NCI-H460 (cell line): ENCODE data around the gene PRR18. TPM values are rescaled to one million over a fixed set of nuclear protein-coding genes. Genes with fewer than 3 reads are reported as not detected.

Experiments
- DNase-seq: peaks from one replicate; pipeline ENCODE4 v3.0.0-alpha.2; 2016; ENCODE audit warnings: low read depth; ENCODE audit errors: extremely low read depth
- total RNA-seq: library from RNA; depleted of rRNA; stranded (reverse); fragments of >200 nt; shearing (Covaris generic); gene quantifications from 2 replicates; pipeline ENCODE4 v1.2.3, GENCODE V29; 2014

The PRR18 gene
- total RNA-seq, 1 experiment from 2014 or later = 0.35 TPM

GRCh38 chr6:166334878-166335277 is 26.7 kb upstream of the PRR18 start:
- DNase-seq = no peak

GRCh38 chr6:166333172-166333995 is 25.2 kb upstream of the PRR18 start:
- DNase-seq = no peak

- no peak for DNase-seq
Observed at GRCh38 chr6:166331503-166332415, 23.6 kb upstream of the PRR18 start.

- peak; percentile 66 for DNase-seq
Observed at GRCh38 chr6:166330612-166331011, 22.4 kb upstream of the PRR18 start.

GRCh38 chr6:166325383-166326042 is 17.3 kb upstream of the PRR18 start:
- DNase-seq = no peak

- DNase-seq = no peak
Observed at GRCh38 chr6:166323395-166323794, 15.2 kb upstream of the PRR18 start.

- no peak for DNase-seq
Observed at GRCh38 chr6:166318649-166319600, 10.7 kb upstream of the PRR18 start.

GRCh38 chr6:166318227-166318626 is 10.0 kb upstream of the PRR18 start:
- DNase-seq = no peak

- DNase-seq = no peak
Observed at GRCh38 chr6:166317261-166318212, 9.3 kb upstream of the PRR18 start.

GRCh38 chr6:166315436-166315835 is 7.2 kb upstream of the PRR18 start:
- DNase-seq = no peak

GRCh38 chr6:166314454-166314853 is 6.3 kb upstream of the PRR18 start:
- no peak for DNase-seq

- DNase-seq = peak; percentile 23
Observed at GRCh38 chr6:166313255-166314070, 5.3 kb upstream of the PRR18 start.

GRCh38 chr6:166312832-166313231 is 4.6 kb upstream of the PRR18 start:
- no peak for DNase-seq

GRCh38 chr6:166310634-166311033 is 2.4 kb upstream of the PRR18 start:
- DNase-seq = no peak

GRCh38 chr6:166309977-166310376 is 1.8 kb upstream of the PRR18 start:
- no peak for DNase-seq

- DNase-seq = no peak
Observed at GRCh38 chr6:166308769-166309589, 787 bp upstream of the PRR18 start.
